ACC112 (cell line): ENCODE results near the gene ETV4.

Source experiments
- H2AFZ ChIP-seq: fragments of 200-600 bp; sonication (generic); one replicate; pipeline ENCODE4 v1.6.0; 2017; ENCODE audit warnings: antibody characterized with exemption, low read length; ENCODE audit not compliant: unreplicated experiment
- H3K27ac ChIP-seq: fragments of 200-600 bp; sonication (generic); 2 replicates; pipeline ENCODE4 v1.5.1; 2014; ENCODE audit warnings: low read depth, mild to moderate bottlenecking, antibody characterized with exemption, low read length, moderate library complexity
- H3K27me3 ChIP-seq: fragments of 200-600 bp; sonication (generic); 2 replicates; pipeline ENCODE4 v1.6.1; 2014; ENCODE audit warnings: mild to moderate bottlenecking, antibody characterized with exemption, low read length, moderate library complexity, mixed read lengths; ENCODE audit not compliant: insufficient read depth
- H3K36me3 ChIP-seq: fragments of 200-600 bp; sonication (generic); 2 replicates; pipeline ENCODE4 v1.6.1; 2016; ENCODE audit warnings: mild to moderate bottlenecking, antibody characterized with exemption, low read length, moderate library complexity, mixed read lengths; ENCODE audit not compliant: insufficient read depth
- H3K4me1 ChIP-seq: fragments of 200-600 bp; sonication (generic); one replicate; pipeline ENCODE4 v1.6.1; 2016; ENCODE audit warnings: low read length, mixed read lengths; ENCODE audit not compliant: insufficient read depth, unreplicated experiment, control insufficient read depth
- H3K4me3 ChIP-seq: fragments of 200-600 bp; sonication (generic); 2 replicates; pipeline ENCODE4 v1.5.1; 2014; ENCODE audit warnings: mild to moderate bottlenecking, low read depth, low read length
- H3K79me2 ChIP-seq: fragments of 200-600 bp; sonication (generic); one replicate; pipeline ENCODE4 v1.6.0; 2016; ENCODE audit warnings: low read length; ENCODE audit not compliant: control insufficient read depth, unreplicated experiment, insufficient read depth

Gene ETV4

GRCh38 chr17:43529947-43530287 lies 16.2 kb downstream of the ETV4 start:
- Histone ChIP-seq H3K36me3 (no peaks in the 10 kb centered on the region), H3K27me3 (no peaks in the 10 kb centered on the region), H3K79me2 (no peaks in the 10 kb centered on the region), H3K27ac (peak overlapping the region; percentile 23; the same call in 1 of the 2 replicates), H2AFZ (no peak overlapping the region), H3K4me3 (no peak overlapping the region), H3K4me1 (peaks cover 29% of the 10 kb centered on the region)

- H3K27ac ChIP-seq: no peak overlapping the region
- H3K36me3 ChIP-seq: no peaks in the 10 kb centered on the region
- H3K79me2 ChIP-seq: no peaks in the 10 kb centered on the region
- H3K4me1 ChIP-seq: peaks cover 27% of the 10 kb centered on the region
- H2AFZ ChIP-seq: no peak overlapping the region
- no peaks in the 10 kb centered on the region for H3K27me3 ChIP-seq
- H3K4me3 ChIP-seq: no peak overlapping the region
Measured at GRCh38 chr17:43528988-43529814, 16.9 kb downstream of the ETV4 start.

GRCh38 chr17:43528319-43528987 lies 17.7 kb downstream of the ETV4 start:
- Histone ChIP-seq H3K27ac (no peak overlapping the region), H3K36me3 (peaks cover 3% of the 10 kb centered on the region; the same call in 1 of the 2 replicates)

GRCh38 chr17:43526886-43527648 lies 19.1 kb downstream of the ETV4 start:
- H3K36me3 ChIP-seq: peaks cover 8% of the 10 kb centered on the region
- H3K79me2 ChIP-seq: no peaks in the 10 kb centered on the region
- peaks cover 27% of the 10 kb centered on the region for H3K4me1 ChIP-seq
- no peak overlapping the region for H3K27ac ChIP-seq
- no peaks in the 10 kb centered on the region for H3K27me3 ChIP-seq
- no peak overlapping the region for H3K4me3 ChIP-seq
- H2AFZ ChIP-seq: no peak overlapping the region

More at GRCh38 chr17:43528319-43528987, 17.7 kb downstream of the ETV4 start:
- no peak overlapping the region for H2AFZ ChIP-seq
- no peak overlapping the region for H3K4me3 ChIP-seq
- no peaks in the 10 kb centered on the region for H3K79me2 ChIP-seq
- peaks cover 27% of the 10 kb centered on the region for H3K4me1 ChIP-seq
- no peaks in the 10 kb centered on the region for H3K27me3 ChIP-seq

GRCh38 chr17:43524945-43525575 lies 21.1 kb downstream of the ETV4 start:
- H3K27ac ChIP-seq: no peak overlapping the region
- H3K4me1 ChIP-seq: peaks cover 10% of the 10 kb centered on the region

GRCh38 chr17:43521389-43521788 lies 24.8 kb downstream of the ETV4 start:
- Histone ChIP-seq H3K4me1 (peaks cover 18% of the 10 kb centered on the region), H3K27me3 (no peaks in the 10 kb centered on the region), H3K27ac (no peak overlapping the region), H2AFZ (no peak overlapping the region), H3K4me3 (no peak overlapping the region), H3K36me3 (peaks cover 32% of the 10 kb centered on the region), H3K79me2 (no peaks in the 10 kb centered on the region)

More at GRCh38 chr17:43524945-43525575, 21.1 kb downstream of the ETV4 start:
- peaks cover 22% of the 10 kb centered on the region for H3K36me3 ChIP-seq
- H3K27me3 ChIP-seq: no peaks in the 10 kb centered on the region
- no peak overlapping the region for H3K4me3 ChIP-seq
- no peaks in the 10 kb centered on the region for H3K79me2 ChIP-seq
- no peak overlapping the region for H2AFZ ChIP-seq

- H3K4me1 ChIP-seq: peaks cover 19% of the 10 kb centered on the region
- no peaks in the 10 kb centered on the region for H3K27me3 ChIP-seq
- no peak overlapping the region for H2AFZ ChIP-seq
- H3K27ac ChIP-seq: peak overlapping the region; percentile 82
- H3K79me2 ChIP-seq: no peaks in the 10 kb centered on the region
- peaks cover 36% of the 10 kb centered on the region for H3K36me3 ChIP-seq
- peak overlapping the region; percentile 11; the same call in 1 of the 2 replicates for H3K4me3 ChIP-seq
Measured at GRCh38 chr17:43517615-43518386, 28.3 kb downstream of the ETV4 start.

GRCh38 chr17:43517161-43517560 lies 29.0 kb downstream of the ETV4 start:
- Histone ChIP-seq H3K27me3 (no peaks in the 10 kb centered on the region), H3K36me3 (peaks cover 40% of the 10 kb centered on the region), H3K4me3 (peak overlapping the region; percentile 11; the same call in 1 of the 2 replicates), H3K79me2 (no peaks in the 10 kb centered on the region), H3K27ac (peak overlapping the region; percentile 82), H3K4me1 (peaks cover 19% of the 10 kb centered on the region), H2AFZ (no peak overlapping the region)

GRCh38 chr17:43515656-43516055 lies 30.5 kb downstream of the ETV4 start:
- Histone ChIP-seq H3K4me3 (no peak overlapping the region), H3K36me3 (peaks cover 32% of the 10 kb centered on the region), H3K27me3 (no peaks in the 10 kb centered on the region), H3K79me2 (no peaks in the 10 kb centered on the region), H2AFZ (no peak overlapping the region), H3K4me1 (peaks cover 19% of the 10 kb centered on the region), H3K27ac (peak overlapping the region; percentile 82)
